Smooth muscle cell (in vitro differentiated cells): ENCODE results near the gene NAALADL2. TPM values are rescaled to one million over a fixed set of nuclear protein-coding genes. Genes with fewer than 3 reads are reported as not detected.

ENCODE experiments used
- DNase-seq: peaks from one replicate; lab custom pipeline; 2025; ENCODE audit not compliant: unreplicated experiment; lab: John Stamatoyannopoulos, UW
- H2AFZ ChIP-seq: fragments of 200-600 bp; sonication (generic); 2 replicates; pipeline ENCODE4 v1.6.0; 2016; ENCODE audit warnings: antibody characterized with exemption, low read depth, mild to moderate bottlenecking
- H3F3A ChIP-seq: fragments of 200-600 bp; sonication (generic); 2 replicates; pipeline ENCODE4 v1.6.0; 2017; ENCODE audit warnings: antibody characterized with exemption, low read depth
- H3K27ac ChIP-seq: fragments of 200-600 bp; sonication (generic); 2 replicates; pipeline ENCODE4 v1.5.1; 2016; ENCODE audit warnings: low read depth, mild to moderate bottlenecking
- H3K27me3 ChIP-seq: fragments of 200-600 bp; sonication (generic); 2 replicates; pipeline ENCODE4 v1.6.1; 2016; ENCODE audit warnings: low read depth, mild to moderate bottlenecking
- H3K36me3 ChIP-seq: fragments of 200-600 bp; sonication (generic); 2 replicates; pipeline ENCODE4 v1.5.1; 2016; ENCODE audit warnings: low read depth
- H3K4me1 ChIP-seq: fragments of 200-600 bp; sonication (generic); 2 replicates; pipeline ENCODE4 v1.5.1; 2016; ENCODE audit warnings: low read depth
- H3K4me2 ChIP-seq: fragments of 200-600 bp; sonication (generic); 2 replicates; pipeline ENCODE4 v1.6.0; 2016; ENCODE audit warnings: mild to moderate bottlenecking
- H3K4me3 ChIP-seq: fragments of 200-600 bp; sonication (generic); 2 replicates; pipeline ENCODE4 v1.5.1; 2016; ENCODE audit warnings: mild to moderate bottlenecking
- H3K79me2 ChIP-seq: fragments of 200-600 bp; sonication (generic); 2 replicates; pipeline ENCODE4 v1.6.0; 2016; ENCODE audit warnings: low read depth, mild to moderate bottlenecking
- H3K9ac ChIP-seq: fragments of 200-600 bp; sonication (generic); 2 replicates; pipeline ENCODE4 v1.6.0; 2016; ENCODE audit warnings: low read depth
- H3K9me3 ChIP-seq: fragments of 200-600 bp; sonication (generic); replicated peaks from 2 replicates; pipeline ENCODE4 v1.5.1; 2016; ENCODE audit warnings: low read depth
- H4K20me1 ChIP-seq: fragments of 200-600 bp; sonication (generic); 2 replicates; pipeline ENCODE4 v1.6.0; 2016; ENCODE audit warnings: low read depth
- CTCF ChIP-seq: fragments of 200-600 bp; sonication (generic); IDR thresholded peaks from 2 replicates; pipeline ENCODE4 v1.5.1; 2017; ENCODE audit warnings: borderline replicate concordance, mild to moderate bottlenecking, antibody characterized with exemption; ENCODE audit not compliant: insufficient read depth, poor library complexity, severe bottlenecking
- WGBS: methylation state at CpG from one replicate; pipeline ENCODE4 v1.1.7; 2016; ENCODE audit warnings: low lambda C conversion rate; 5-methylcytosine and 5-hydroxymethylcytosine counted together
- polyA plus RNA-seq: library from polyadenylated mRNA; unstranded; fragments of >200 nt; fragmentation: Nextera tagmentation; extraction: Ambion mirVana; gene quantifications from 2 replicates; pipeline ENCODE4 v1.2.1, GENCODE V29; 2016
- total RNA-seq: library from RNA; depleted of rRNA; stranded (reverse); fragments of >200 nt; gene quantifications from 2 replicates; pipeline ENCODE4 v1.2.3, GENCODE V29; 2014

NAALADL2 gene
- total and polyA plus RNA-seq, 2 experiments from 2014 or later = 2.5 to 13.8 TPM

- Histone ChIP-seq H2AFZ (no peak overlapping the region), H3K79me2 (no peaks in the 10 kb centered on the region), H3F3A (no peaks in the 10 kb centered on the region), H3K4me1 (no peaks in the 10 kb centered on the region), H3K27me3 (no peaks in the 10 kb centered on the region), H3K27ac (no peak overlapping the region), H3K36me3 (no peaks in the 10 kb centered on the region), H3K4me3 (no peak overlapping the region), H3K4me2 (no peak overlapping the region), H3K9ac (no peak overlapping the region), H4K20me1 (no peaks in the 10 kb centered on the region), H3K9me3 (no peaks in the 10 kb centered on the region)
- no peak for DNase-seq
- no peak for TF ChIP-seq CTCF
- WGBS = 90% methylated on average over 4 of the region's 4 CpGs
These were observed 554.8 kb downstream of the NAALADL2 start for GRCh38 chr3:175413926-175414325.

GRCh38 chr3:175416600-175416999 is 557.5 kb downstream of the NAALADL2 start:
- no peaks in the 10 kb centered on the region for H4K20me1 ChIP-seq
- no peaks in the 10 kb centered on the region for H3K9me3 ChIP-seq
- H3K36me3 ChIP-seq = no peaks in the 10 kb centered on the region
- WGBS = 93% methylated on average over 2 of the region's 2 CpGs
- no peak overlapping the region for H3K4me2 ChIP-seq
- no peak overlapping the region for H3K4me3 ChIP-seq
- no peak overlapping the region for H3K9ac ChIP-seq
- H3K79me2 ChIP-seq = no peaks in the 10 kb centered on the region
- DNase-seq = no peak
- H3K27ac ChIP-seq = no peak overlapping the region
- no peak for TF ChIP-seq CTCF
- no peaks in the 10 kb centered on the region for H3F3A ChIP-seq
- H3K4me1 ChIP-seq = no peaks in the 10 kb centered on the region
- no peak overlapping the region for H2AFZ ChIP-seq
- H3K27me3 ChIP-seq = no peaks in the 10 kb centered on the region

- no peak overlapping the region for H3K27ac ChIP-seq
- DNase-seq = no peak
These were observed 558.3 kb downstream of the NAALADL2 start for GRCh38 chr3:175417426-175417825.

More at GRCh38 chr3:175417426-175417825, 558.3 kb downstream of the NAALADL2 start:
- no peak overlapping the region for H3K4me3 ChIP-seq
- H3K9ac ChIP-seq = no peak overlapping the region
- H3K36me3 ChIP-seq = no peaks in the 10 kb centered on the region
- no peak overlapping the region for H3K4me2 ChIP-seq
- no peaks in the 10 kb centered on the region for H3K27me3 ChIP-seq
- H3K9me3 ChIP-seq = no peaks in the 10 kb centered on the region
- H2AFZ ChIP-seq = no peak overlapping the region
- no peaks in the 10 kb centered on the region for H3K4me1 ChIP-seq
- WGBS = 94% methylated on average over 1 of the region's 1 CpG
- TF ChIP-seq CTCF = no peak
- H4K20me1 ChIP-seq = no peaks in the 10 kb centered on the region
- no peaks in the 10 kb centered on the region for H3K79me2 ChIP-seq
- H3F3A ChIP-seq = no peaks in the 10 kb centered on the region
